Stimulated activated CD8-positive, alpha-beta memory T cell treated with anti-CD3 and anti-CD28 coated beads, Interleukin-7, amount 100 ng/mL, for 48 hours (primary cell): ENCODE data around the gene TK1.
"Not testable (repeated sequence)": the region's sequence is repeated elsewhere in the genome, so short reads cannot be mapped to it uniquely, and the experiment has no call there.

ENCODE experiments used
- DNase-seq, 2 donors: peaks; one replicate each; pipeline ENCODE4 v3.0.0-alpha.2; 2020; ENCODE audit warnings: low read depth in 1 of 2; ENCODE audit errors: extremely low read depth in 1 of 2

TK1 gene

DNA sequence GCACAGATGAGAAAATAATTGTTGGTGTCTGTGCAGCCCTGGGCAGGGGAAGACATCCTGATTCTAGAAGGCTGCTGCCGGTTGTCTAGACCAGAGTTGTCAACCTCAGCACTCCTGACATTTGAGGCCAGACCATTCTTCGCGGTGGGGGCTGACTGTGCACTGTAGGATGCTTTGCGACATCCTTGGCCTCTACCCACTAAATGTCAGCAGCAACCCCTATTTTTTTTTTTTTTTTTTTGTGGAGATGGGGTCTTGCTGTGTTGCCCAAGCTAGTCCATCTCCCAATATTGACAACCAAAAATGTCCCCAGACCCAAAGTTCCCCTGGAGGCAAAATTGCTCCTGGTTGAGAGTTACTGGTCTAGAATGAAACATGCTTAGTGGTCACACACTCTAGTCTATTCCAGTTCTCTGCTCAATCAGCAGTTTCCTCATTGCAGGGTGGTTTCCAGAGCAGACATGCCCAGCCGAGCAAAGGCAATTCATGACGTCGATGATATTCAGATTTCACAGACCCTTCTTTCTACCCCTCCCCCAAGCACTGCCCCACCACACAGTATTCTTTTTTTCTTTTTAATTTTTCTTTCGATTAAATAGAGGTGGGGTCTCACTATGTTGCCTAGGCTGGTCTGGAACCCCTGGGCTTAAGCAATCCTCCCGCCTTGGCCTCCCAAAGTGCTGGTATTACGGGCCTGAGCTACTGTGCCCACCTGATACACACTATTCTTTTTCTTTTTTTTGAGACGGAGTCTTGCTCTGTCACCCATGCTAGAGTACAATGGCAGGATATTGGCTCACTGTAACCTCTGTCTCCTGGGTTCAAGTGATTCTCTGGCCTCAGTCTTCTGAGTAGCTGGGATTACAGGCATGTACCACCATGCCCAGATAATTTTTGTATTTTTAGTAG lies 31.7 kb downstream of the TK1 start:
- no peak for DNase-seq

DNA sequence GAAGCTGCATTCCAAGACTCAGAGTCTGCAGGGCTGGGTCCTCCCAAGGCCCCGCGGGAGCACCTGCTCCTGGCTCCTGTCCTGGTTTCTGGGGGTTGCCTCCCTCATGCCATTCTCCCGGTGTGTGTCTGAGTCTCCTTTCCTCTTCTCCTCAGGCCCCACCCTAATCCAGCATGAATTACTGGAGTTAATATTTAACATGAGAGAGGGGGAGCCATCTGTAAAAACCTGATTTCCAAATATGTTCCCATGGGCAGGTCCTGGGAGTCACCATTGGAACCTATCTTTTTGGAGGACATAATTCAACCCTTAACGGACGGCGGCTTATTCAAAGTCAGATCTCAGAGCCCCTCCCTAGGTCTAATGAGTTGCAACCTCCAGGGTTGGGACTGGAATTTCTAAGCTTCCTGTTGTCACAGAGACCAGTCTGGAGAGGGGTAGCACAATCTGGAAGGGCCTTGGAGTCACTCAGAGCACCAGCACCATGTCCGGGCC lies 35.3 kb downstream of the TK1 start:
- DNase-seq: no peak

DNA sequence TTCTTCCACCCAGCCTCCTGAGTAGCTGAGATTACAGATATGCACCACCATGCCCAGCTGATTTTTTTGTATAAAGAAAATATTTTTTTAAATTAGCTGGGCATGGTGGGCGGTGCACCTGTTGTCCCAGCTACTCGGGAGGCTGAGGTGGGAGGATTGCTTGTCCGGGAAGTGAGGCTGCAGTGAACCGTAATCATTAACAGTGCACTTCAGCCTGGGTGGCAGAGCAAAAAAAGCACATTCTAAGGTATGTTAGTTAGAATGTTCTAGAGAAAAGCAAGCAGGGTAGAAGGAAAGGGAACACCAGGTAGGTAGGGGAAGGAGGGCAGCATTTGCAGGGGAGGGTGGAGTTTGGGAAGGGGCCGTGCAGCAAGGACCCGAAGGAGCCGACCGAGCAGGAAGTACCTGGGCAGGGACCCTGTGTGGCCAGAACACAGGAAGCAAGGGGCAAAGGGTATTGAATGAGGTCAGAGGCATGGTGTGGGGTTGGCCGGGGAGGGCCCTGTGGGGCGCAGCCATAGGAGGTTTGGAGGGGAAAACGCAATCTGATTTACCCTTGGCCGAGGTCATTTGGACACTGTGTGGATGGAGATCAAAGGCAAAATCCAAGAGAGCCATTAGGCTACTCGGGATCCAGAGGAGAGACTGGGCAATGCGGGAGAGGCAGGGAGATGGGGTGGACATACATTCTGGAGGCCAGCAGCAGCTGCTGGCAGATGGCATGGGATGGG lies 38.4 kb downstream of the TK1 start:
- no peak for DNase-seq

DNA sequence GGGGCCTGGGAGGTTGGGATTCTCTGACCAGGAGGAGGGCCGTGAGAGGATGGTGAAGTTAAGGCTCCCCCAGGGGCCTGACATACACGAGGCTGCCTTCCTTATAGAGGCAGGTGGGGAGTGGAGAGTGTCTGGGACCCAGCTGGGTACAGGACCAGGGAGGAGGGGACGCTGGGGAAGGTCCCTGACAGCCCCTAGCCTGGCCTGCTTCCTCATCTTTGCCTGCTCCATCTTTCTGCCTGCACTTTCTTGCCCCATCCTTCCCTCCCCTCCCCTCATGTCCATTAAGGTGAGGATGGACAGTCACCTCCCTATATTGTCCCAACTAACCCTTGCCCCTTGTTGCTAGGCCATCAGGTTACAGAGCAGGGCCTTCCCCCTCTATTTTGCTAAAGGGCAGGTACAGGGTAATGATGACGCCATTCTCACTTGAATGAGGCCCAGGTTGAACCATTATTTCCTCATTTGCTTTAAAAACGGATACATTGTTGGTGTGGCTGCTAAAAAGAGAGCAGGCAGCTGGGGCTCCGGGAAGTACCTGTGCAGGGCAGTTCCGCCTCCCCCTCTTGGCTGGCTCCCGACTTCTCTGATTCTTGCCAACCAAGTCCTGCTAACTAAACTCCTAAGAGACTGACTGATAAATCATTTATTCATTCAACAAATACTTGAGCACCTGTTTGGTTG lies 39.4 kb downstream of the TK1 start:
- DNase-seq: no peak

DNA sequence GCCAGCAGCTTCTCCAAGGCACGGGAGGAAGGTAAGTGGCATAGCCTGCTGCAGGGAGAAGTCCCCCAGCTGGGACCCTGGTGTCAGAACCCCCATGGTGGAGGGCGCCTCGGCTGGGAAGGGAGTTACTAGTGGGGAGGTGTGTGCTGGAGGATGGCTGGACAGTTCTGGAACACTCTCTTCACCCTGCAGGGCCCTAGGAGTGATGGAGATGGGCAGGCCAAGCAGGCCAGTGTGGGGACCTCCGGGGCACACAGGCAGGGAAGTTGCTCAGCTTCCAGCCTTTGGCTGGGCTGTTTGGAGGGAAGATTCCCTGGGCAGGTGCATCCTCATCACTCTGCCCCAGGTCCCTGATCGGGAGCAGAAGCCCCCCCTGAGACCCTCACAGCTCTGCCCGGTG lies 40.0 kb downstream of the TK1 start:
- no peak for DNase-seq

DNA sequence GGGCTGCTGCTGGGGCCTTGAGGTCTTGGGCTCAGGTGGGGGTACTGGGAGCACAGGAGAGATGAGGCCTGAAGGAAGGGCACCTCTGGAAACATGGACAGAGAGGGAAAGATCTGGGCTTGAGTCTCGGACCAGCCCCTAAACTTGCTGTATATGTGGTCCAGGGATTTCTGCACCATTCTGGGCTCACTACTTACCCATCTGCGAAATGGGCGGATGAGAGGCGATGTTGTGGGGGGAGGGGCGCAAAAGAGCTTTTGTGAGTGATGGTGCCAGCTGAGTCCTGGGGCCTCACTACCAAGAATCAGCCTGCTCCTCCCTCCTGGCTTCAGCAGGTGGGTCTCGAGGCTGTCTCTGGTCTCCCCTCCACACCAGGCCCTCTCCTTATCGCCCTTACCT lies 40.4 kb downstream of the TK1 start:
- DNase-seq: no peak

DNA sequence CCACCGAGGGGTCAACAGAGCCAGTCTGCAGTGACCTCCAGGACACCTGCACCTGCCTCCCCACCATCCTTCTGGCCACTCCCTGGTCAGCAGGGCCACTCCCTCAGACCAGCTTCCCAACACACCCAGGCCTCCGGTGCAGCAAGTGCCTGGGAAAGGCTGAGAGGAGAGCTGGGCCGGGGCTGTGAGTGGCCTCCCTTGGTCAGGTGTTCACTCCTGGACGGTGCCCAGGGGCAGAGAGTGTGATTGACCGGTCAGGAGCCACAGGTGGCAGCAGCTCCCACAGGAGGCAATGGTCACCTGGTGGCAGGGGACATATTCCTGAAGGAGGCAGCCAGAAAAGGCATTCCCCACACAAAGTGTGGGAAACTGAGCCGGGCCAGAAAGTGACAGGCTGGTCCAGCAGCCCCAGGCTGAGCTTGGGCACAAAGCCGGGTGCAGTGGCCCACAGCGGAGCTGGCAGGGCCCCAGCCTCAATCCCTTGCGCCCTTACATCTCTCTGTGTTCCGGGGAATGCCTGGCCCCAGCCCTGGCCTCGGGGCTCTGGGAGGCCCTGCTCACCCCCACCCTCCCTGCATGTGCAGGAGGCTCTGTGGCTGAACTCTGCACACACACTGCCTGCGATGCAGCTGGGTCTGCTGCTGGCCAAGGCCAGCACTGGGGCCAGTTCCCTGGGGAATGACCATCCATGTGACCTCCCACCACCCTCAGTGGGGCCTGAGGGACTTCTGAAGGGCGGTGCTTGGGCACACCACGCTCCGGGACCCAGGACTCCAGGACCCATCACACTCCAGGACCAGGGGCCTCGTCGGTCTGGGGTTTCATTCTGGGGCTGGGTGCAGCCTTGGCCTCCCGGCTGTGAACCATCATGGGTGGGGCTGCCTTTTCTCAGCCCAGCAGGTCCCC lies 41.9 kb downstream of the TK1 start:
- DNase-seq: no peak

DNA sequence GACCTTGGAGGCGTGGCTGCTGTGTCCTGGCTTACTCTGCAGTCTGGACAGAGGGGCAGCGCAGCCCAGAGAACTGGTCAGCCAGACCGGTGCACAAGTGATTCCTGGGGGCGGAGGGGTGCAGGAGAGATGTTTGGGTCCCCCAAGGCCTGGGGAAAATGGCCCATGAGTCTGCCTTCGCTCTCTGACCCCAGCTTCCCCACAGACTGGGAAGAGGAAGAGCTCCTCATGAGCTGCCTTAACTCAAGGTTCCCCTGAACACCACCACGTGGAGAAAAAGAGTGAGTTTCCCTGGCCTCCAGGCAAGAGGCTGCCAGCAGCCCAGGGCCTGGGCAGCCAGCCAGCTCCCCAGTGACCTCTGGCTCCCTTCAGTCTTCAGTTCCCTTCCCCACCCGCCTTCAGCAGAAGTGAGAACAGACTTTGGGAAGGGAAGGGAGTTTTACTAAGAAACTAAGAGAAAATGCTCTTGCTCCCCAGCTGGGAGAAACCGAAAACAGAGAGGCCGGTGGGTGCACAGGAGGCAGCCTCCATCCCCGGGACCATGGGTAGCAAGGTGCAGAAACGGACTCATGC lies 42.6 kb downstream of the TK1 start:
- no peak for DNase-seq

DNA sequence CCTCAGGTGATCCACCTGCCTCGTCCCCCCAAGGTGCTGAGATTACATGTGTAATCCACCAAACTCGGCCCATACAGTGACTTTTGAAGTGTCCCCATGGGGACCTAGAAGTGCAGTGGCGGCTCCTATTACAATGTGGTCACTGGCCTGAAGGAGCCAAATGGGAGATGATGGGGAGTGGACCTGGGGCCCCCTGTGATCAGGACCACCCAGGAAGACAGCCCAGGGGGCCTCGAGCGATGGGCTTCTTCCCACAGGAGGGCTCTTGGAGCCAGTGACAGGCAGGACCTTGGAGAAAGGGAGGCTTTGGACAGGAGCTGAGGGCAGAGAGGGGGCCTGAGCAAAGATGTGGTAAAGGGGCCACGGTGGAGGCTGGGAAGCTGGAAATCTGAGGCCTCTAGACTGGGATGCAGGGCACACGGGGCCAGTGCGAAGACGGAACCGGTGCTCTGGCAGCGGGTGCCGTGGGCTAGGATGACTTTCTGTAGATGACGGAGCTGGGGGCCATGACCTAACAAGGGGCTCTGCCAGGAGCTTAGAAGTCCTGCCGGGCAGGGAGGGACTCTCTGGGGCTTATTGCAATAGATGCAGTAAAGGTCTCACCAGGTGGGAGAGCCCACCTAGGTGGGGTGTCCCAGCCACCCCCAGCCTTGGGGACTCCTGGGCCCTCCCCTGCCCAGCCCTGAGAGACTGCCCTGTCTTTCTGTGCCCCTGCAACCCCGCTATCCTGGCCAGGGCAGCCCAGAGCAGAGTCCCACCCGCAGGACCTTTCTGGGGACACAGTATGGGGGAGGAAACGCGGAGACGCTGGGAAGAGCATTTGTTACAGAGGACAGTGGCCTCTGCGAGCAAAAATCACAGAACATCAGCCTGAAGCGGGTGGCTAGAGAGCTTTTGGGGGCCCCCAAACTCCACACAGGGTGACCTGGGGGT lies 43.4 kb downstream of the TK1 start:
- no peak for DNase-seq

DNA sequence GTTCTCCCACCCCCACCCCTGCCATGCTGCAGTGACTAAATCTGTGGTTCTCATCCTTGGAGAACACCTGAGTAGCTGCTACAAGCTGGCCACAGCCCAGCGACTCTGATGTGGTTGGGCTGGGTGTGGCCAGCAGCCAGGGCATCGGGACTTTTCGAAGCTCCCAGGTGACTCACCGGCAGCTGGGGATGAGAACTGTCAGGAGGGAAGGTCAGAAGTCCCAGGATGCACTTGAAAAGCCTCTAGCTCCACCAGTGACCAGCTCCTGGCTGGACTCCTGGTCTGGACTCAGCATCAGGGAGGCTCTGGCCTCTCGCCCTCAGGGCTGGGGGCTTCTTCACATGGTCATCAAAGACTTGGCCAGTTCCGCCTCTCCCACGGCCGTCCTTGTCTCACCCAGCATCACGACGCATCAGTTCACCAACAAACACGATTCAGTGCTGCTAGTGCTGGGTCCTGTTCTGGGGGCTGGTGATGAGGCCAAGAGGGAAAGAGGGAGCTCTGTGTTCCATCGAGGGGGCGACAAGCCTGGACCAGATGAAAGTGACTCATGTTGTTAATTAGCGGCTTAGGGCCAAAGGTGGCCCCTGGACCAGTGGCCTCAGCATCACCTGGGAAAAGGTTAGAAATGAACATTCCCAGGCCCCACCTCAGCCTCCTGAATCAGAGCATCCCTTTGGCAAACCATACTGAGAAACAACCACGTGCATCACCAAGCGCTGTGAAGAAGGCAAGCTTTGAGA lies 44.6 kb downstream of the TK1 start:
- DNase-seq: no peak

DNA sequence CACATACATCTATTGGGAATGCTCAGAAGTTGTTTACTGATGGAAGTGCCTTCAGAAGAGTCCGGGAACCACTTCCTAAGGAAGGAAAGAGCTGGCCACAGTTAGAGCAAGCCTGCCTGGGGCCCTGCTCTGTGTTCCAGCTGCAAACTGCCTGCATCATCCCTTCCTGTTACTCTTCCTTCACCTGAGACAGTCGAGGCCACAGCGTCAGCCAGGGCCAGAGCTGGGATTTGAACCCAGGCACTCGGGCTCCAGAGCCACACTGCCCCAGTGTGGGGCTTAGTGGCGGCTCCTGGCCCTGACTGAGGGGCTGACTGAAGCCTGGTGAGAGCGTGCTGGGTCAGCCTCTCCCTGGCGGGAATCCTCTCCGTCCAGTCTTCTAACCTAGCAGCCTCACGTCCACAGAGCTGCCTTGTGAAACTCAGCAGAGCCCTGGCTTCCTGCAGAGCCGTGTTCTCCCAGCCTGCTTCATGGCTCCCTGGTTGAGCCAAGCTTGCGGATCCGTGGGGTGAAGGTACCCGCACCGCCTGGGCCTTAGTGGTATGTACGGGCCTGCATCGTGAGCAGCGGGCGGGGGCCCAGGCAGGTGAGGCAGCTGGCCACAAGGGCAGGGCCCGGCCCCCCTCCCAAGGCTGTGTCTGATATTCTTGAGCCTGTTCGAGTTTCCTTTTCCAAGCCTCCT lies 45.3 kb downstream of the TK1 start:
- no peak for DNase-seq

DNA sequence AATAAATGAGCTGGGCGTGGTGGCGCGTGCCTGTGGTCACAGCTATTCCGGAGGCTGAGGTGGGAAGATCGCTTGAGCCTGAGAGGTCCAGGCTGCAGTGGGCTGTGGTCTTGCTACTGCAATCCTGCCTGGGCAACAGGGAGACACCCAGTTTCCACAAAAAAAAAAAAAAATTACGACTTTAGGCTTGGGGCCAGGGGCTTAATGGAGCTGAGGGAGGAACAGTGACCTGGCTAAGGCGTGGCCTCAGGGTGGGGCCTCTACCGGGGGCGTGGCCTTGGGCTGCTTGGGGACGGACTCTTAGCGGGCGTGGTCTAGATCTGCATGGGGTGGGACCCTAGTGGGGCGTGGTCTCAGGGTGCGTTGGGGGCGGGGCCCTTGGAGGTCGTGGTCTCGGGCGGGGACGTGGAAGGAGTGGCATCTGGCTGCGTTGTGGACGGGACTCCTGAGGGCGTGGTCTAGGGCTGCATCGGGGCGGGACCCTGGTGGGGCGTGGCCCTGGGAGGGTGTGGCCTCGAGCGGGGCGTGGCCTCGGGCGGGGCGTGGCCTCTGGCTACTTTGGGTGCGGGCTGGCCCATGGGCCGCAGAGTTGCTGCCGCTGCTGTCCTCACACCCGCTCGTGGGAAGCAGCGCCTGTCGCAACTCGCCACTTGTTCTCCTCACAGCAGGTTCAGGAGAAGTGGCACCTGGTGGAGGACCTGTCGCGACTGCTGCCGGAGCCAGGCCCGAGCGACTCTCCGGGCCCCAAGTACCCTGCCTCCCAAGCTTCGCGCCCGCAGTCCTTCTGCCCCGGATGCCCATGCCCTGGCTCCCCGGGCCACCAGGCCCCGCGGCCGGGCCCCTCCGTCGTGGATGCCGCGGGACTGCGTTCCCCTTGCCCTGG lies 46.4 kb downstream of the TK1 start:
- DNase-seq: peak; percentile 92 to 98

DNA sequence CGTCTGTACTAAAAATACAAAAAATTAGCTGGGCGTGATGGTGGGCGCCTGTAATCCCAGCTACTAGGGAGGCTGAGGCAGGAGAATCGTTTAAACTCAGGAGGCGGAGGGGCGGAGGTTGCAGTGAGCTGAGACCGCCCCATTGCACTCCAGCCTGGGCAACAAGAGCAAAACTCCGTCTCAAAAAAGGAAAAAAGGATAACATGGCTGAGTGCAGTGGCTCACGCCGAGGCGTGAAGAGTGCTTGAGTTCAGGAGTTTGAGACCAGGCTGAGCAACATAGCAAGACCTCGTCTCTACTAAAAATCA lies 47.0 kb downstream of the TK1 start:
- DNase-seq: not testable (repeated sequence)

DNA sequence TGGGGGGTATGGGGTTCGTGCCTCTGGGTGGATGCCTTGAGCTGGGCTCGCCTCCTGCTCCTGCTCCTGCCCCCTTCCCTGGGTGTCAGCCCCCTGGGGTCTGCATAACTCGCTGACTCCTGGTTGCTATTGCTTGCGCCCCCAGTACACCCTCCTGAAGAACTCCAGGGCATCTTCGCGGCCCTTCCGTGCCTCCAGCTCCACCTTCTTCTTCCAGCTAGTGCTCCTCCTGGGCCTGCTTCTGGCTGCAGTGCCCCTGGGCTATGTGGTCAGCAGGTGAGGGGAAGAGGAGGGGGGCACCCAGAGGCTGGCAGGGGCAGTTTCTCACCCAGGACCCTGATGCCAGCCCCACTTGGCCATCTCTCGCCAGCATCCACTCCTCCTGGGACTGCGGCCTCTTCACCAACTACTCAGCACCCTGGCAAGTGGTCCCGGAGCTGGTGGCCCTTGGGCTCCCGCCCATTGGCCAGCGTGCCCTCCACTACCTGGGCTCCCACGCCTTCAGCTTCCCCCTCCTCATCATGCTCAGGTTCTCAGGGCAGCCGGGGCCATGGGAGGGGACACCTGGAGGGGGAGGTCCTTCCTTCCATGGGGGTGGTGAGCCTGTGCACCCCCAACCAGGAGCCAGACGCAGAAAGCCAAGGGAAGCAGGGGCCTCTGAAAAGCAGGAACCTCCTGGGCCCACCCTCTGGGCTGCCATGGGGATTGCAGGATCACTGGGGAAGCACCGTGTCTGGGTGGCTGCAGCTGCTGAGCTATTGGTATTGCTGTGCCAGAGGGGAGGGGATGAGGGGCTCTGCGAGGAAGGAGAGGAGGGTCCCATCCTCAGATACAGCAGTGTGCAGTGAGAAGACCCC lies 48.4 kb downstream of the TK1 start:
- DNase-seq: no peak

DNA sequence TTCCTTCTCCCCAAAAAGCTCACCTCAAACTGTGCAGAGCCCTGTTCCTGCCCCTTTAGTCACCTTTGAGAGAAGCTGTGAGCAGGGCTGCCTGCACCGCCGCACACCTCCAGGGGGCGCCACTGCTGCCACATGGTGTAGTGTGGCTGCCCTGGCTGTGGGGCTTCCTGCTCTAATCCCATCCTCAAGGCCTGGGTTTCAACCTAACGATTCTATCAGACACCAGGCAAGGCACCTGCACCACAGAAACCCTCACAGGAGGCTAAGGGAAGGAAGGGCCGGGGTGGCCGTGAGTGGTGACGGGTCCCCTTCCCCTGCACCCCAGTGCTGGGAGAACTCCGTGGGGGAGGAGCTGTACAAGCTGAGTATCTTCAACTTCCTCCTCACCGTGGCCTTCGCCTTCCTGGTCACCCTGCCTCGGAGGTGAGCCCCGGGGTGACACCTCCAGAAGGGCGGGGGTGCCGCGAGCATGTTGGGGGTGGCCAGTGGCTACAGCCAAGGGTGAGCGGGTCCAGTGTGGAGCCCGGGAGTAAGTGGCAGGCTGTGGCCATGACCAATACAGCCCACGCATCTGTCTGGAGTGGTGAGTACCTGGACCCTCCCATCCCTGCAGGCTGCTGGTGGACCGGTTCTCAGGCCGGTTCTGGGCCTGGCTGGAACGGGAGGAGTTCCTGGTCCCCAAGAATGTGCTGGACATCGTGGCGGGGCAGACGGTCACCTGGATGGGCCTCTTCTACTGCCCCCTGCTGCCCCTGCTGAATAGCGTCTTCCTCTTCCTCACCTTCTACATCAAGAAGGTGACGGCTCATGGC lies 49.3 kb downstream of the TK1 start:
- no peak for DNase-seq
